NCI-H2081 treated with DMSO at 0.1 percent for 48 hours (cell line): ENCODE data around the gene PACS1.
"Not testable (repeated sequence)": the region's sequence is repeated elsewhere in the genome, so short reads cannot be mapped to it uniquely, and the experiment has no call there.

ENCODE experiments used
- DNase-seq: peaks from one replicate; lab custom pipeline; 2025; lab: John Stamatoyannopoulos, UW

Gene PACS1

GRCh38 chr11:66069715-66070603 lies at the start of gene PACS1:
TSS of gene PACS1 (plus strand) at chr11:66070272. CDS start at chr11:66070487, 215 bp downstream.
- no peak for DNase-seq

- DNase-seq = no peak
Measured at GRCh38 chr11:66020618-66021357, 49.3 kb upstream of the PACS1 start.

GRCh38 chr11:66022401-66023185 lies 47.5 kb upstream of the PACS1 start:
- no peak for DNase-seq

- DNase-seq = not testable (repeated sequence)
Measured at GRCh38 chr11:66023186-66023440, 47.0 kb upstream of the PACS1 start.

- DNase-seq = no peak
Measured at GRCh38 chr11:66026017-66026529, 44.0 kb upstream of the PACS1 start, which contains the start of gene CATSPER1. TSS of gene CATSPER1 (minus strand) at chr11:66026479. CDS start at chr11:66026379, 100 bp downstream.

- no peak for DNase-seq
Measured at GRCh38 chr11:66032957-66033735, 36.9 kb upstream of the PACS1 start.

GRCh38 chr11:66035653-66036333 lies 34.3 kb upstream of the PACS1 start:
- no peak for DNase-seq

GRCh38 chr11:66036334-66036710 lies 33.8 kb upstream of the PACS1 start:
- no peak for DNase-seq

GRCh38 chr11:66037327-66037726 lies 32.7 kb upstream of the PACS1 start:
- no peak for DNase-seq

GRCh38 chr11:66039765-66040164 lies 30.3 kb upstream of the PACS1 start:
- DNase-seq = no peak

- DNase-seq = no peak
Measured at GRCh38 chr11:66042227-66042995, 27.7 kb upstream of the PACS1 start.

- no peak for DNase-seq
Measured at GRCh38 chr11:66042996-66043906, 26.8 kb upstream of the PACS1 start.

GRCh38 chr11:66044757-66045156 lies 25.3 kb upstream of the PACS1 start:
- no peak for DNase-seq

GRCh38 chr11:66045177-66045639 lies 24.9 kb upstream of the PACS1 start:
- no peak for DNase-seq

GRCh38 chr11:66046901-66047300 lies 23.2 kb upstream of the PACS1 start:
- no peak for DNase-seq

GRCh38 chr11:66047541-66048365 lies 22.3 kb upstream of the PACS1 start:
- no peak for DNase-seq

- no peak for DNase-seq
Measured at GRCh38 chr11:66048547-66049323, 21.3 kb upstream of the PACS1 start, which contains the start of gene GAL3ST3. TSS of gene GAL3ST3 (minus strand) at chr11:66049161. CDS start at chr11:66045415, 3,746 bp downstream.
